Upper lobe of left lung (tissue), 6 donors: Measurements from ENCODE around the gene NT5DC4. TPM values are rescaled to one million over a fixed set of nuclear protein-coding genes. Genes with fewer than 3 reads are reported as not detected.

Experiments used
- ATAC-seq, 2 donors: fragments of 200-7000 bp; cut with Tn5 transposase; one replicate each; pipeline ENCODE4 v1.9.1; 2022; ENCODE audit warnings: mild to moderate bottlenecking in 2 of 2, moderate library complexity in 2 of 2; ENCODE audit not compliant: low FRiP score in 2 of 2
- DNase-seq, 2 donors: peaks; one replicate each; pipeline ENCODE4 v3.0.0-alpha.2; 2019 to 2020
- H3K27ac ChIP-seq, 4 donors: fragments of 200-600 bp; sonication (generic); one replicate each; pipeline ENCODE4 v1.5.1; 2016 to 2019
- H3K27me3 ChIP-seq, 4 donors: fragments of 200-600 bp; sonication (generic); one replicate each; pipeline ENCODE4 v1.5.1; 2017 to 2019
- H3K36me3 ChIP-seq, 4 donors: fragments of 200-600 bp; sonication (generic); one replicate each; pipeline ENCODE4 v1.5.1; 2016 to 2019
- H3K4me1 ChIP-seq, 4 donors: fragments of 200-600 bp; sonication (generic); one replicate each; pipeline ENCODE4 v1.5.1; 2018 to 2019
- H3K4me3 ChIP-seq, 4 donors: fragments of 200-600 bp; sonication (generic); one replicate each; pipeline ENCODE4 v1.5.1; 2017 to 2019; ENCODE audit warnings: mild to moderate bottlenecking in 2 of 4, moderate library complexity in 1 of 4
- H3K9me3 ChIP-seq, 4 donors: fragments of 200-600 bp; sonication (generic); one replicate each; pipeline ENCODE4 v1.5.1; 2018 to 2019
- CTCF ChIP-seq, 6 experiments: fragments of 450-650 bp in 4 of 6; fragments of 200-600 bp in 2 of 6; sonication (generic) in 2 of 6; IDR thresholded peaks; one replicate each; pipeline ENCODE4 v1.5.1; 2016 to 2019; ENCODE audit warnings: antibody characterized with exemption in 6 of 6
- EP300 ChIP-seq, 4 donors: sonication (generic); formaldehyde crosslinking; IDR thresholded peaks; one replicate each; pipeline ENCODE4 v1.5.1; 2017; ENCODE audit warnings: antibody characterized with exemption in 4 of 4, control low read depth in 2 of 4
- POLR2A ChIP-seq, 4 donors: fragments of 450-650 bp; IDR thresholded peaks; one replicate each; pipeline ENCODE4 v1.5.1; 2016 to 2017; ENCODE audit warnings: antibody characterized with exemption in 4 of 4, mild to moderate bottlenecking in 2 of 4
- POLR2AphosphoS5 ChIP-seq, 2 donors: sonication (generic); formaldehyde crosslinking; IDR thresholded peaks; one replicate each; pipeline ENCODE4 v1.5.1; 2017; ENCODE audit warnings: antibody characterized with exemption in 2 of 2
- WGBS, 2 donors: methylation state at CpG; one replicate each; pipeline ENCODE4 v1.1.5; 2017 to 2018; 5-methylcytosine and 5-hydroxymethylcytosine counted together
- total RNA-seq, 6 donors: library from RNA; depleted of rRNA in 4 of 6; stranded (reverse); fragments of >200 nt in 4 of 6; gene quantifications; one replicate each; pipeline versions ENCODE4 v1.1.0 to v1.2.1, GENCODE V29; 2016 to 2021
- donor health status: DM: no; HTN: no; CAD: no; lungs with moderate emphysema.
- donor health status: DM: no; HTN: yes; CAD: no; lungs with severe emphysema.

NT5DC4 gene
- total RNA-seq, 6 donors from 2014 or later = 0.55 to 5.2 (median 1.0) TPM; not detected in 2

- TF ChIP-seq EP300 (IDR thresholded peaks at IDR 0.05) = no peak
- DNase-seq (no peak), ATAC-seq (peak in 1 of 2 donors; percentile 80)
- Histone ChIP-seq H3K9me3 (no peaks in the 10 kb centered on the region), H3K36me3 (no peaks in the 10 kb centered on the region), H3K27ac (peak within 1 kb of the TSS in 1 of 4 donors; percentile 43), H3K4me1 (peaks cover 0 to 4% (median 0%) of the 10 kb centered on the region in 4 donors), H3K4me3 (peak within 1 kb of the TSS in 1 of 4 donors; percentile 6), H3K27me3 (no peaks in the 10 kb centered on the region)
- WGBS, 2 donors = 47 to 48% methylated on average over 13 of the region's 13 CpGs
Observed at GRCh38 chr2:112784199-112785189, 63.7 kb downstream of the NT5DC4 start, which contains the start of gene IL1A. Gene IL1A (minus strand): TSS chr2:112784493. CDS start chr2:112783770, 723 bp downstream.

- DNase-seq (no peak), ATAC-seq (no peak)
- Histone ChIP-seq H3K27me3 (no peaks in the 10 kb centered on the region), H3K27ac (peak overlapping the region in 1 of 4 donors; percentile 44), H3K4me3 (no peak overlapping the region), H3K9me3 (no peaks in the 10 kb centered on the region), H3K36me3 (no peaks in the 10 kb centered on the region), H3K4me1 (peaks cover 0 to 4% (median 0%) of the 10 kb centered on the region in 4 donors)
- TF ChIP-seq CTCF (IDR thresholded peaks at IDR 0.05) (no peak), EP300 (IDR thresholded peaks at IDR 0.05) (no peak)
- WGBS, 2 donors = 77 to 86% methylated on average over 3 of the region's 3 CpGs
Observed at GRCh38 chr2:112787294-112787693, 66.5 kb downstream of the NT5DC4 start.

- Histone ChIP-seq H3K9me3 (no peaks in the 10 kb centered on the region), H3K27me3 (no peaks in the 10 kb centered on the region), H3K36me3 (no peaks in the 10 kb centered on the region), H3K27ac (peak overlapping the region in 2 of 4 donors; percentile 18 to 44), H3K4me1 (peaks cover 0 to 4% (median 0%) of the 10 kb centered on the region in 4 donors), H3K4me3 (no peak overlapping the region)
- TF ChIP-seq EP300 (IDR thresholded peaks at IDR 0.05) (no peak), POLR2AphosphoS5 (IDR thresholded peaks at IDR 0.05) (no peak), POLR2A (IDR thresholded peaks at IDR 0.05) (no peak), CTCF (IDR thresholded peaks at IDR 0.05) (no peak)
- WGBS, 2 donors = 65 to 79% methylated on average over 4 of the region's 4 CpGs
- no peak for ATAC-seq
- DNase-seq = no peak
Observed at GRCh38 chr2:112787729-112788393, 67.0 kb downstream of the NT5DC4 start.

GRCh38 chr2:112788653-112789052 lies 67.8 kb downstream of the NT5DC4 start:
- Histone ChIP-seq H3K9me3 (no peaks in the 10 kb centered on the region), H3K4me3 (no peak overlapping the region), H3K27me3 (no peaks in the 10 kb centered on the region), H3K27ac (no peak overlapping the region), H3K36me3 (no peaks in the 10 kb centered on the region), H3K4me1 (peaks cover 0 to 4% (median under 1%) of the 10 kb centered on the region in 4 donors)
- WGBS, 2 donors = 82 to 86% methylated on average over 3 of the region's 3 CpGs
- DNase-seq (no peak), ATAC-seq (no peak)
- TF ChIP-seq EP300 (IDR thresholded peaks at IDR 0.05) (no peak), POLR2AphosphoS5 (IDR thresholded peaks at IDR 0.05) (no peak), POLR2A (IDR thresholded peaks at IDR 0.05) (no peak), CTCF (IDR thresholded peaks at IDR 0.05) (no peak)

Other genes with a start within 250 kb of the NT5DC4 start
- gene TTL, start 238.9 kb upstream of the NT5DC4 start, total RNA-seq = 10 to 100 TPM; 11.5 to 45.4 (median 27.8) TPM
- 10 to 100 TPM in 5 of 6 donors, 1 to 10 TPM in 1; 6.7 to 22.5 (median 14.6) TPM for gene POLR1B, start 178.6 kb upstream of the NT5DC4 start, total RNA-seq
- 10 to 100 TPM; 13.6 to 44.9 (median 25.4) TPM for gene CHCHD5, start 136.4 kb upstream of the NT5DC4 start, total RNA-seq
- 100 to 1,000 TPM in 1 of 6 donors, 10 to 100 TPM in 5; 22.9 to 105 (median 51.0) TPM for gene SLC20A1, start 75.1 kb upstream of the NT5DC4 start, total RNA-seq
- 1 to 10 TPM in 5 of 6 donors, under 1 TPM in 1; 0.49 to 2.3 (median 1.7) TPM for gene CKAP2L, start 43.6 kb downstream of the NT5DC4 start, total RNA-seq
- gene IL1A, start 63.5 kb downstream of the NT5DC4 start, total RNA-seq = 1 to 10 TPM in 3 of 6 donors, not detected in 3; 2.5 to 4.7 (median 3.0) TPM
- gene IL1B, start 115.8 kb downstream of the NT5DC4 start, total RNA-seq = 10 to 100 TPM in 3 of 6 donors, 1 to 10 TPM in 2, under 1 TPM in 1; 0.59 to 27.4 (median 9.6) TPM
- gene IL37, start 190.1 kb downstream of the NT5DC4 start, total RNA-seq = under 1 TPM in 1 of 6 donors, not detected in 5; 0.37 TPM